DOHH2 (cell line): Measurements from ENCODE around the gene DGKD.

ENCODE experiments used
- H3F3A ChIP-seq: fragments of 200-600 bp; sonication (generic), shearing (Covaris generic); 2 replicates; pipeline ENCODE4 v1.6.0; 2016; ENCODE audit warnings: antibody characterized with exemption, mild to moderate bottlenecking; ENCODE audit not compliant: control insufficient read depth, insufficient read depth
- H3K27ac ChIP-seq: fragments of 200-600 bp; sonication (generic); 2 replicates; pipeline ENCODE4 v1.5.1; 2014; ENCODE audit warnings: low read depth, mild to moderate bottlenecking, low read length, moderate library complexity
- H3K27me3 ChIP-seq: fragments of 200-600 bp; sonication (generic); 2 replicates; pipeline ENCODE4 v1.6.1; 2014; ENCODE audit warnings: mild to moderate bottlenecking, low read length, mixed read lengths; ENCODE audit not compliant: control insufficient read depth
- H3K36me3 ChIP-seq: fragments of 200-600 bp; sonication (generic); 2 replicates; pipeline ENCODE4 v1.6.1; 2014; ENCODE audit warnings: mild to moderate bottlenecking, low read length, moderate library complexity, mixed read lengths; ENCODE audit not compliant: control insufficient read depth
- H3K4me1 ChIP-seq: fragments of 200-600 bp; sonication (generic); 2 replicates; pipeline ENCODE4 v1.6.1; 2014; ENCODE audit warnings: mild to moderate bottlenecking, low read length, mixed read lengths; ENCODE audit not compliant: control insufficient read depth
- H3K4me2 ChIP-seq: fragments of 200-600 bp; sonication (generic); 2 replicates; pipeline ENCODE4 v1.6.0; 2014; ENCODE audit warnings: mild to moderate bottlenecking, low read length, moderate library complexity
- H3K4me3 ChIP-seq: fragments of 200-600 bp; sonication (generic); 2 replicates; pipeline ENCODE4 v1.5.1; 2014; ENCODE audit warnings: mild to moderate bottlenecking, low read length, mixed read lengths
- H3K79me2 ChIP-seq: fragments of 200-600 bp; sonication (generic); 2 replicates; pipeline ENCODE4 v1.6.1; 2014; ENCODE audit warnings: mild to moderate bottlenecking, low read length, mixed read lengths; ENCODE audit not compliant: control insufficient read depth
- H3K9me2 ChIP-seq: fragments of 200-600 bp; sonication (generic); replicated peaks from 2 replicates; pipeline ENCODE4 v1.6.1; 2014; ENCODE audit warnings: mild to moderate bottlenecking, low read length, mixed read lengths; ENCODE audit not compliant: control insufficient read depth
- H3K9me3 ChIP-seq: fragments of 200-600 bp; sonication (generic); 2 replicates; pipeline ENCODE4 v1.6.1; 2014; ENCODE audit warnings: antibody characterized with exemption, low read length, mixed read lengths; ENCODE audit not compliant: control insufficient read depth, insufficient read depth
- H4K20me1 ChIP-seq: fragments of 200-600 bp; sonication (generic); 2 replicates; pipeline ENCODE4 v1.6.0; 2014; ENCODE audit warnings: low read depth, mild to moderate bottlenecking, antibody characterized with exemption, low read length, moderate library complexity; ENCODE audit not compliant: control insufficient read depth, insufficient read depth
- EZH2phosphoT487 ChIP-seq: fragments of 200-600 bp; sonication (generic); IDR thresholded peaks from 2 replicates; pipeline ENCODE4 v1.6.1; 2017; ENCODE audit warnings: borderline replicate concordance, mild to moderate bottlenecking, antibody characterized with exemption, low read length, moderate library complexity, mixed read lengths
- TF ChIP-seq, protein P1 (sequence below): fragments of 200-600 bp; sonication (generic); IDR thresholded peaks from one replicate; pipeline ENCODE4 v1.5.1; 2014; ENCODE audit warnings: antibody characterized with exemption, mild to moderate bottlenecking, low read depth, low read length; ENCODE audit not compliant: poor library complexity, severe bottlenecking

DGKD gene

DNA sequence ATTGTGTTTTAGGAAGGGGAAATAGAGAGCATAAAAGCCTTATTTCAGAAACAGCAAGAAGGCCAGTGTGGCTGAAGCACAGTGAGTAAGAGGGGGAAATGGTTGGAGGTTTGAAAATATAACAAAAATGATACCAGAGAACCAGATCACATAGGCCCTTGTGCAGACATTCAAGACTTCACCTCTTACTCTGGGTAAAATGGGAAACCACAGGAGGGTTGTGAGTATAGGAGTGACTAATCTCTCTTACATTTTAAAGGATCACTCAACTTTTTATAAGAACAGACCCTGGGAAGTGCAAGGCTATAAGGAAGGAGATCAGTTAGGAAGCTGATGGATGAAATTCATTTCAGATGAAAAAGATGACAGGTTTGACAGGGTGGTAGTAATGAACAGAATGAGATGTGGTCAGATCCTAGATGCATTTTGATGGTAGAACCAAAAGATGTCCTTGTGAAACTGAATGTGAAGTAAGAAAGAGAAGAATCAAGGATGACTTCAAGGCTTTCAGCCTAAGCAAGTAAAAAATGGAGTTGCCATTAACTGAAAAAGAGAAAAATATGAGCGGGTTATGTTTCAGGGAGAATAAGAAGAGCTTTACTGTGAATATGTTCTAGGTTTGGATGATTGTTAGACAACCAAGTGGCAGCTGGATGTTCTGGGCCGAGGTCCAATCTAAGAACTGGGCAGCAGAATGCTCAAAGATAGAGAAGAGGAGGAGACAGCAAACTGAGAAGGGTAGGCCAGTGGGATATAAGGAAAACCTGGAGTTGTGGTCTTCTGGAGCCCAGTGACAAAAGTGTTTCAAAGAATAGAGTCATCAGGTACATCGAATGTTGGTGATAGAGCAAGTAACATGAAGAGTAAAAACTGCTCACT lies 147.1 kb downstream of the DGKD start:
- H3K27me3 ChIP-seq, result no peaks in the 10 kb centered on the region
- peaks cover 13% of the 10 kb centered on the region for H3K9me3 ChIP-seq
- peaks cover 7% of the 10 kb centered on the region for H3K36me3 ChIP-seq
- H3K4me3 ChIP-seq, result no peak overlapping the region
- TF ChIP-seq EZH2phosphoT487, result no peak
- TF ChIP-seq, protein P1, sequence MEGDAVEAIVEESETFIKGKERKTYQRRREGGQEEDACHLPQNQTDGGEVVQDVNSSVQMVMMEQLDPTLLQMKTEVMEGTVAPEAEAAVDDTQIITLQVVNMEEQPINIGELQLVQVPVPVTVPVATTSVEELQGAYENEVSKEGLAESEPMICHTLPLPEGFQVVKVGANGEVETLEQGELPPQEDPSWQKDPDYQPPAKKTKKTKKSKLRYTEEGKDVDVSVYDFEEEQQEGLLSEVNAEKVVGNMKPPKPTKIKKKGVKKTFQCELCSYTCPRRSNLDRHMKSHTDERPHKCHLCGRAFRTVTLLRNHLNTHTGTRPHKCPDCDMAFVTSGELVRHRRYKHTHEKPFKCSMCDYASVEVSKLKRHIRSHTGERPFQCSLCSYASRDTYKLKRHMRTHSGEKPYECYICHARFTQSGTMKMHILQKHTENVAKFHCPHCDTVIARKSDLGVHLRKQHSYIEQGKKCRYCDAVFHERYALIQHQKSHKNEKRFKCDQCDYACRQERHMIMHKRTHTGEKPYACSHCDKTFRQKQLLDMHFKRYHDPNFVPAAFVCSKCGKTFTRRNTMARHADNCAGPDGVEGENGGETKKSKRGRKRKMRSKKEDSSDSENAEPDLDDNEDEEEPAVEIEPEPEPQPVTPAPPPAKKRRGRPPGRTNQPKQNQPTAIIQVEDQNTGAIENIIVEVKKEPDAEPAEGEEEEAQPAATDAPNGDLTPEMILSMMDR, result no peak
- H3K9me2 ChIP-seq, result no peaks in the 10 kb centered on the region
- no peaks in the 10 kb centered on the region for H3F3A ChIP-seq
- no peaks in the 10 kb centered on the region for H4K20me1 ChIP-seq
- H3K4me1 ChIP-seq, result no peaks in the 10 kb centered on the region
- no peak overlapping the region for H3K27ac ChIP-seq
- H3K79me2 ChIP-seq, result no peaks in the 10 kb centered on the region
- no peak overlapping the region for H3K4me2 ChIP-seq

DNA sequence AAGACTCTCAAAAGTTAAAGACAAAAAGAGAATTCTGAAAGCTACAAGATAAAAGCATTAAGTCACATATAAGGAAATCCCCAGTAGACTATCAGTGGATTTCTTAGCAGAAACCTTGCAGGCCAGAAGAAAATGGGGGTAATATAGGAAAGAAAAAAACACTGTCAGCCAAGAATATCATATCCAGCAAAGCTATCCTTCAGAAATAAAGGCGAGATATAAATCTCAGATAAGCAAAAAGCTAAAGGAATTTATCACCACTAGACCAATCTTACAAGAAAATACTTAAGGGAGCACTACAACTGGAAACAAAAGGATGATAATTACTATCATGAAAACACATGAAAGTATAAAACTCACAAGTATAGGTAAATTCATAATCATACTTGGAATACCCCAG lies 149.2 kb downstream of the DGKD start:
- H3K36me3 ChIP-seq, result peaks cover 7% of the 10 kb centered on the region
- no peaks in the 10 kb centered on the region for H3K27me3 ChIP-seq
- H3K79me2 ChIP-seq, result no peaks in the 10 kb centered on the region
- peaks cover 13% of the 10 kb centered on the region for H3K9me3 ChIP-seq
- no peaks in the 10 kb centered on the region for H3K4me1 ChIP-seq
- H3K27ac ChIP-seq, result no peak overlapping the region
- no peaks in the 10 kb centered on the region for H3K9me2 ChIP-seq
- no peaks in the 10 kb centered on the region for H3F3A ChIP-seq
- no peaks in the 10 kb centered on the region for H4K20me1 ChIP-seq
- TF ChIP-seq, protein P1, result no peak
- no peak for TF ChIP-seq EZH2phosphoT487
- no peak overlapping the region for H3K4me3 ChIP-seq
- no peak overlapping the region for H3K4me2 ChIP-seq

DNA sequence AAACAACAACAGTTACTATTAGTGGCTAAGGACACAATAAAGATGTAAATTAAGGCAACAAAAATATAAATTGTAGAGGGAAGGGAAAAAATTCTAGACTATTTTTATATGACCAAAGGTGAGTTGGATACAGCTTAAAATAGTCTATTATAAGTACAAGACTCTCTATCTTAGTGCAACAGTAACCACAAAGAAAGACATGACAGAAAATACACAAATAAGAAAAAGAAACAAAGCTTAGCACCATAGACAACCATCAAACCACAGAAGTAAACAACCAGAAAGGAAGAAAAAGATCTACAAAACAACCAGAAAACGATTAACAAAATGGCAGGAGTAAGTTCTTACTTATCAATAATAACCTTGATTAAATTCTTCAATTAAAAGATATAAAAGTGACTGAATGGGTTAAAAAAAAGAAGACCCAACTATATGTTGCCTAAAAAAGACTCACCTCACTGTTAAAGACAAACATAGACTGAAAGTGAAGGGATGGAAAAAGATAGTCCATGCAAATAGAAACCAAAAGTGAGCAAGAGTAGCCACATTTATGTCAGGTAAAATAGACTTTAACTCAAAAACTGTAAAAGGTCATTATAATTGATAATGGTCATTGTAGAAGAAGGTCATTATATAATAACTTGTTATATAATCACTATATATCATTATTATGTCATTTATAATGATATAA lies 149.8 kb downstream of the DGKD start:
- no peak overlapping the region for H3K4me2 ChIP-seq
- H3K27ac ChIP-seq, result no peak overlapping the region
- no peaks in the 10 kb centered on the region for H3K79me2 ChIP-seq
- H3F3A ChIP-seq, result no peaks in the 10 kb centered on the region
- H3K9me3 ChIP-seq, result peaks cover 13% of the 10 kb centered on the region
- H3K36me3 ChIP-seq, result peaks cover 7% of the 10 kb centered on the region
- TF ChIP-seq, protein P1, result no peak
- no peak for TF ChIP-seq EZH2phosphoT487
- H3K27me3 ChIP-seq, result no peaks in the 10 kb centered on the region
- H3K9me2 ChIP-seq, result no peaks in the 10 kb centered on the region
- H4K20me1 ChIP-seq, result no peaks in the 10 kb centered on the region
- no peak overlapping the region for H3K4me3 ChIP-seq
- no peaks in the 10 kb centered on the region for H3K4me1 ChIP-seq
